ENCODE results near the gene TRIM46.

DNA sequence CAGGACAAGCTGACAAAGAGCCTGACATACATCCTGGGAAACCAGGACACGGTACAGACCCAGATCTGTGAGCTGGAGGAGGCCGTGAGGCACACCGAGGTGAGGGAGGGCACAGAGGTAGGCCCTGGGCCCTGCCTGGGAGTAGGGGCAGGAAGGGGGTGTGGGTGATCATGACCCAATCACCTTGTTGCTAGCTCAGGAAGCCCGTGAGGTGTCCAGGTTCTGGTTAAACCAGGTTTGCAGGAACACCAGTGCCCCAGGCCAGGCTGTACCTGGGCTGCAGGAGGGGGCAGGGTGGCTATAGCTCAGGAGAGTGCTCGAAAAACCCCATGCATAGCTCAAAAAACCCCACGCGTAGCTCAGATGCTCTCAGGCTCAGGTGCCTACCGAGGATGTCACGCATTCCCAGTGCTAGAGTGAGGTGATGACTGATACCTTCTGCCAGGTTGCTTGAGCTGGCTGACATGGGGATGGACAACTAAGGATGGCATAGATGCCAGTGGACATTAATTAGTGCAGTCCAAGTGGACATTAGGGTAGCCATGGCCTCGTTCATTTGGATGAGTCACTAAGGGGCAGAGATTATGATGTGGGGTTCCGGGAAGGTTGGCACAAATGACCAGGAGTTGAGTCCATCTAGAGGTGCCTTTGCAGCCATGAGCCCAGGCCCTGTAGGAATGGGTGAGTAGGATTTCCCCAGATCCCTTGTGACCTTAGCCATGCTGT is 3.7 kb downstream of the TRIM46 start:
- TF ChIP-seq, protein P1, sequence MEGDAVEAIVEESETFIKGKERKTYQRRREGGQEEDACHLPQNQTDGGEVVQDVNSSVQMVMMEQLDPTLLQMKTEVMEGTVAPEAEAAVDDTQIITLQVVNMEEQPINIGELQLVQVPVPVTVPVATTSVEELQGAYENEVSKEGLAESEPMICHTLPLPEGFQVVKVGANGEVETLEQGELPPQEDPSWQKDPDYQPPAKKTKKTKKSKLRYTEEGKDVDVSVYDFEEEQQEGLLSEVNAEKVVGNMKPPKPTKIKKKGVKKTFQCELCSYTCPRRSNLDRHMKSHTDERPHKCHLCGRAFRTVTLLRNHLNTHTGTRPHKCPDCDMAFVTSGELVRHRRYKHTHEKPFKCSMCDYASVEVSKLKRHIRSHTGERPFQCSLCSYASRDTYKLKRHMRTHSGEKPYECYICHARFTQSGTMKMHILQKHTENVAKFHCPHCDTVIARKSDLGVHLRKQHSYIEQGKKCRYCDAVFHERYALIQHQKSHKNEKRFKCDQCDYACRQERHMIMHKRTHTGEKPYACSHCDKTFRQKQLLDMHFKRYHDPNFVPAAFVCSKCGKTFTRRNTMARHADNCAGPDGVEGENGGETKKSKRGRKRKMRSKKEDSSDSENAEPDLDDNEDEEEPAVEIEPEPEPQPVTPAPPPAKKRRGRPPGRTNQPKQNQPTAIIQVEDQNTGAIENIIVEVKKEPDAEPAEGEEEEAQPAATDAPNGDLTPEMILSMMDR (conservative IDR thresholded peaks at IDR 0.05): no peak
- TF ChIP-seq EZH2 (IDR thresholded peaks at IDR 0.05; ENCODE audit: low read depth): no peak
